Activated T-cell treated with anti-CD3 and anti-CD28 coated beads for 48 hours (primary cell): ENCODE measurements around the gene SPRR3.

Experiments
- DNase-seq: peaks from one replicate; pipeline ENCODE4 v3.0.0-alpha.2; 2020; ENCODE audit warnings: low read depth

SPRR3 gene, protein sequence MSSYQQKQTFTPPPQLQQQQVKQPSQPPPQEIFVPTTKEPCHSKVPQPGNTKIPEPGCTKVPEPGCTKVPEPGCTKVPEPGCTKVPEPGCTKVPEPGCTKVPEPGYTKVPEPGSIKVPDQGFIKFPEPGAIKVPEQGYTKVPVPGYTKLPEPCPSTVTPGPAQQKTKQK

DNA sequence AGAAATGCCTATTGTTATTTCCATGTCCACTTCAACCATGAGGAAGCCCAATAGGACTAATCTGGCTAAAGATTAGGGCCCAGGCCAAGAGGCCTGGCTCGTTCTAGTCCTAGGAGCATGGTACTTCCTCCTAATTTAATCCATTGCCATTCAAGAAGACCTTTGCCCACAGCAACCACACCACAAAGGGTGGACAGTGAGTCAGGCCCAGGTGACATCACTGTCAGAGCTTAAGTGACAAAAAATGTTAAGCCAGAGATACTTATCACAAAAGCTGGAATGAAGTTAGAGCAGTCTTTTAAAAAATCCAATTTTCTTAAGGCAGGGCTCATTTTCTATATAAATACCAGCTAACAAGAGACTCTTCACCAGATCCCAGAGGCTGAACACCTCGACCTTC is at the start of gene SPRR3:
Gene SPRR3 (plus strand): TSS at position 368 of the 400 bp plus-strand sequence. CDS start 1,272 bp downstream, outside the sequence.
- DNase-seq = no peak

DNA sequence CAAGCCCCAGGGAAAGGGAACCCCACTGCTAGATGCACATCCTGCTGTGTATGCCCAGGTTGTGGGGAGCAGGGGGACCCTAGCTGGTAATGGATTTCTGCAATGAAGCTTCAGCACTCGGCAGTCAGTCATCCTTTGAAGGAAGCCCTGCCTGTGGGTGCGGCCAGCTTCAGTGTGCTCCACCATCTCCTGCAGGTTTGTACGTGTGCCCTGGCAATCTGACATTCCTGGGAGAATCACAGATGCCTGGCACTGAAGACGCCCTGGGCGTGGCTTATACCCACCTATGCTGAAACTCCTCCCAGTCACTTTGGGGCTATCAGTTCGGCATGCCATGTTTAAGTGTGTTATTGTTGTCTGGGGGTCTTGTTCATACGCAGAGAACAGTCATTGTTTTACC is 47.8 kb upstream of the SPRR3 start:
- DNase-seq = no peak

DNA sequence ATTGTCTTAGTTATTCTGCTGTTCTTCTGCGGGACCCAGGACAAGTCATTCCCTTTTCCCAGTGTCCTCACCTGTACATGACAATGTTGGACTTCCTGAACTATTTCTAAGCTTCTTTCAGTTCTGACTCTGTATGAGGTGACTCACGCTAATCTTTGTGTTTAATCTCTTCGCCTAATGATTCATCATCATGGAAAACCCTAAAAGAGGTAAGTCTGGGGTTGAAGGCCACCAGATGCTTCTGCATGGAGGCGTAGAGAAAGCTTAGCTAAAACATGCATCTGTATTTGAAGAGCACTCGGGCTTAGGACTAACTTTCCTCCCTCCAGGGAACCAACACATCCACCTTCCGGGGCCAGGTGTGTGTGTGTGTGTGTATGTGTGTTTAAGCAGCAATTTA is 47.1 kb upstream of the SPRR3 start:
- DNase-seq = no peak

DNA sequence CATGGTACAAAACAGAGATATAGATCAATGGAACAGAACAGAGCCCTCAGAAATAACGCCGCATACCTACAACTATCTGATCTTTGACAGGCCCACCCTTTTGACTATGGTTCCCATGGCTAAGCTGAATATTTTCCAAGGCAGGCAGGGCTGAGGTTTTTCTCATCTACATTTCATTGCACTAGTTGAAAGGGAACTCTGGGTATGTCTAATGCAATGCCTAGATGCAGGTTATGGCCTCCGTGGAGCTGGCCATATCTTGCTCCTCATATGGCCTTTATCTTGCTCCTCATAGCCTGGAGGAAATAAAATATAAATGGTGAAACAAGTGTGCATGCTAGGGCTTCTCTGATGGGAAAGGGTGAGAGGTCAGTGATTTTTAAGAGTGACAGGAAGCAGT is 44.0 kb upstream of the SPRR3 start:
- no peak for DNase-seq

DNA sequence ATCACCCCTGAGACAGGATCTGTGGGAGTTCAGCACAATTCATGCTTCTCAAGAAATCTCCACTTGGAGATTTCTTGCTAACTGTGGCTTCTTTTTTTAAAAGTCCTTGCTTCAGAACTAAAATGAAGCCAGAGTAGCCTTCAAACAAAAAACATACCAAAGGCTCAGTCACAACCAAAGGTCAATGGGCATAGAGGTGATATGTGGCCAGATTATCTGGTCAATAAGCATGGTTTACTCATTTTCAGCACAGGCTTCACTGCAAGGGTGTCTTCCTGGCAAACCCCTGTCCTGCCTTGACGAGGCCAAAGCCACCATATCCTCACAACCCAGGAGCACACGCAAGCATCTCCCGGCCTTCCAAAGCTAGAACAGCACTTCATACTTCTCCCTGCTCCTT is 42.3 kb upstream of the SPRR3 start:
- DNase-seq = no peak

DNA sequence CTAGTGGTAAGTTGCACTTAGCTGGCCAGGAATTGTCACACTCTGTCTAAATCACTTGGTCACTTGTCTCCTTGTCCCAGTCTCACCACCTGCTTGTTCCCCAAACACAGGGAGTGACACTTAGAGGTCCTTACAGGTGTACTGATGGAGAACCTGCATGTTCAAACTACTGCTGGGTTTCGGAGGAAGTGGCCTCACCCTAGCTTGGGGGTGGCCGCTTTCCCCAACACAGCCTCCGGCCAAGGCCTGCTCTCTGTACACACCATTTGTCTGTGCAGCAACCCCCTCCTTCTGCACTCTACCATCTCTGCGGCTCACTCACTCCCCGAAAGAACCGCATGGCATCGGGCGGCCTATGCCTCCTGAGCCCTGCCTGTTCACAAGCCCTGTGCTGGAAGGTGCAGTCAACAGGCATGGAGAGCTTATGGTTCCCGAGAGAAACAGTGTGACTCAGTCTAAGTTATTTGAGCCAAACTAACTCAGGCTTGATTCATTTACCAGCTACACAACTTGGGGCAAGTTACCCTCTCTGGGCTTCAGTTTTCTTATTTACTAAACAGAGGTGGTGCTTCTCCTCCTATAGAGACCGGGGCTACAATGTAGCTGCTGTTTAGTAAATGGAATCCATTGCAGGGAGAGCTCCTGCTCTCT is 41.6 kb upstream of the SPRR3 start:
- DNase-seq = no peak

DNA sequence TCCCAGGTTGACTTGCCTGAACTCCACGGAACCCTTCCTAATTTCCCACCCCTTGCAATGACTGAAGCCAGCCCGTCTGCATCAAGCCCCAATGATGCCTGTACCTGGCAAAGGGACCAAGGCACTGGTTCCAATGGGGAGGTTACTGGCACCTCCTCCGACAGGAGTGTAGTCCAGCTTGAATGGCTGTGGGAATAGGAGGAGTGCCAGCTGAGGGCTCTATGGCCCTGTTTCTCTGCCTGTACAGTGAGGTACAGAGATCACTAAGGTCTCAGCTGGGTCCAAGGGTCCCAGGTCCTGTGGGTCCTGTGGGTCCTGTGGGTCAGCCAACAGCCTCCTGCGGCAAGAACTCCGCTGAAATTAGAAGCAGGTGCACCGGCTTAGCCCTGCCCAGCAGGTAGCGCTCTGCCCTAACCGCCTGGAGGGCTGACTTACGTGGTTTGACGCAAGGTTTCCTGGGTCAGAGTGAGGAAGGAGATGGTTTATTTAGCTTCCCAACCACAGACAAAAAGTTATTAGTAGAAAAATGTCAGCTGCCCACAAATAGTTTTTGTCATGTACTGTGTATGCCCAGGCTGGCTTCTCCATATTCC is 41.0 kb upstream of the SPRR3 start:
- DNase-seq = no peak

DNA sequence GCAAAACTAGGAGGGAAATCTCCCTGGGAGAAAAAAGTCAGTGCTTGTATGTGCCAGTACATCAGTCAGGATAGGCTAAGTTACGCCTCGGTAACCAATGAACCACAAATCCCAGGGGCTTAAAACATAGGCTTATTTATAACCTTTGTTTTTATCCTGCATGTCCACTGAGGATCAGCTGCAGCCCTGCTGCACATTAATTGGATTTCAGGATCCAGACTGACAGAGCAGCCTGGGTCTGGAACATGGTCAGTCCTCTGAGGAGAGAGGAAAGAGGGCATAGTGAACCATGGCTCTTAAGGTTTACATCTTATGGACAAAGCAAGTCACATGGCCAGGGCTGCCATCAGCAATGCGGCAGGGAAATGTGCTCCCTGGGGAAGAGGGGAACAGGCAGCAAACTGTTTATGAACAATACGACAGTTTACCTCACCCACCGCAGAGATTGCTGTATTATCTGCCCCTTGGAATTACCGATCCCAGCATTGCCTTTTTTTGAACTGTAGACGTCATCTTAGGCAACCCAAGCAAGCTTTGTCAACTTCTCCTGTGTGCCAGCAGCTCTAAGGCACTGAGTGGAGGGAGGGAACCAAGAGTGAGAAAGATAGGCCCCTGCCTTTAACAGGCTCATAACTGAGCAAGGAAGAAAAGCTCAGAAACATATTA is 40.2 kb upstream of the SPRR3 start:
- DNase-seq = no peak

DNA sequence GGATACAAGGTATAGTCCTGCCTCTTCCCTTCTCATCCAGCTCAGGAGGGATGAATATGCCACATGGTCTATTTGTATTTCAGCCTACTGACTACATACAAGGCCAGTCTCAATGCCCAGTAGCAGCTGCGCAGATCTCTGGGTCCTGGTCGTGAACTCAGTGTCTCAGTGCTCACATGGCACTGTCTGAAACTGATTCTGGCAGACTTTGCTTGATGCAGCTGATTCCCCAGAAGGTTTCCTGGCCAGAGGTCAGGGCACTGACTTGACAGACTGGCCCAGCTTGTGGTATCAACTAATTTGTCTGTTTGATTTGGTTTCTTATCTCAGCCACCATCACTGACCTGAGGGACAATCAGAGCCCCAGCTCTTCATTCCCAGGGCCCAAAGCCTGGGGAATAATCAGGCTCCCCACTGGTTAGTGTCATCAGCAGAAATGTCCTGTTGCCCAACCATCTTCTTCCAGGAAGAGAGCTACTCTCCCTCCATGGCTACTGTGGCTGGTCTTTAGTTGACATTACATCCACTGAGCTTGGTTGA is 38.6 kb upstream of the SPRR3 start:
- DNase-seq = no peak

DNA sequence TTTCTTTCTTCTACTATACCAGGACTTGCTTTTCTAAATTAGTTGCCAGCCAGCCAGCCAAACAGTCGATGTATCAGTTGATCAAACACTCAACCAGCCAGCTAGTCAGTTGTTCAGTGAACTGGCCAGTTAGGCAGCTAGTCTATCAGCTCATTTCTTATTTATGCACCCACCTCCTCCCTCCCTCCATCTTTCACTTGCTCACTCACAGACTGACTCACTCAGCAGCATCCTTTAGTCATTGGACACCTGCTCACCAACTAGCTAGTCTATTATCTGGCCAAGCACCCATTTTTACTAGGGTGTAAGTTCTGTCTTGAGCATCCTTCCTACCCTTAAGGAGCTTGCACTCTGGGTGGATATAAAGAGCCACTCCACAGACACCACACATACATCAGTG is 37.0 kb upstream of the SPRR3 start:
- no peak for DNase-seq

DNA sequence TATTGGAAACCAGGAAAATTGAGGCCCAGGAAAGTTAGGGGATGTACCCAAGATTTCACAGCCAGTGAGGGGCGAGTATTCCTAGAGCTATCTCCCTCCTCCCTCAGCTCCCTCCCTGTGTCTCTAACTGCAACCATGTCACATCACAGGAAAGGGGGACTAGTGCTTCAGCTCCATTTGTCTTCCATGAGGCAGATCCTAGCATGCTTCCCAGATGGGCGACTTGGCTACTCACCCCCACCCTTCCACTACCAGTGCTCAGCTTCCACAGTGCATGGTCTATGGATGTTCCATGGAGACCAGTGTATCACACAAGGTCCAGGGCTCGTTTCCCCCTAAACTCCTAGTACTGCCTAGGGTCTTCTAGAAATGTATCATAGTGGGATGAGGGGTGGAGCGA is 35.7 kb upstream of the SPRR3 start:
- no peak for DNase-seq

DNA sequence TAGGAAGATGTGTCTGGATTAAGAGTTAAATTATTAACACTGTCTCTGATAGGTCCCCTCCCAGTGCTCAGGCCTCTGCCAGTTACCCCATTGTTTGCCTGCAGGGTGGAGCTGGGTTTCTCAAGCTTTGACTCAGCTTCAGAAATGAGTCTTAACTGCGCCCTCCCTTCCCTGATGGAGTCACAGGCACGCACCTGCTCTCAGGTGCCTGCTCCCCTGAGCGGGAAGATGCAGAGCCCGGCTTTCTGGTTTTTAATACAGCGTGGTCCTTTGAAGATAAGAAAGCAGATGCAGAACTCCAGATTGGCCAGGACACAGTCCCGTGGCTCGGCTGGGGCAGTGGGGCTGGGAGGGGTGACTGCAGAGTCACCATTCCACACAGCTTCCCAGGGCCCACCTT is 34.3 kb upstream of the SPRR3 start:
- no peak for DNase-seq

DNA sequence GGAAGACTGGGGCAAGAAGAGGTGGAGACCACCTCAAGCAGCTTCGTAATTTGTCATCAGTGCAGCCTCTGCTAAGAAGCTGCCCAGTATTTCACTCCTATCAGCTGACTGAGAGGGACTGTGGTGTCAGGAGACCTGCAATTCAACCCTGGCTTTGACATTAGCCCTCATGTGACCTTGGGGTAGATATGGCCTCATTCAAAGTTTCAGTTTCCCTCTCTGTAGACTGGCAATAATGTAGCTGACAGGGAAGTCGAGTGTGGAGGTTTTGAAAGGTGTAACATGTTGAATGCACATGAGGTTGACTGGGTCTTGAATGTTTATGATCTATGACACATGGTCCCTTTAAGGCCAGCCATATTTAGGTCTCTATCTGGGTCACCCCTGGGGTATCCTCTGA is 33.3 kb upstream of the SPRR3 start:
- DNase-seq = no peak

DNA sequence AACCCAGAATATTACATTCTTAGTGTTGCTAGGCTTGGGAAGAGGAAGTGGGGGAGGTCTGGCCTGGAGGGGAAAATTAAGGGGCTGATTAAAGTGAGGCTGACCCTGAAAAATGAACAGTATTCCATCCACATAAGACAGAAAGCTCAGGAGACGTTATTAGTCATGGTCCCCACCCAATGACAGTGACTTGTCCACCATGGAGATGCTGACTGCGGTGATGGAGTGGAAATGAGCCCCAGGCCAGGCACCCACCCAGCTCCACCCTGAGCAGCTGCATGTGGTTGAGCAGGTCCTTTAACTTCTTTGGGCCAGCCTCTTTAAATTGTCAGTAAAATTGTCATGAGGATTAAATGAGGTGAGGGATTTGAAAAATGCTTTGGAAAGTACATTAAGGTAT is 32.5 kb upstream of the SPRR3 start:
- no peak for DNase-seq

DNA sequence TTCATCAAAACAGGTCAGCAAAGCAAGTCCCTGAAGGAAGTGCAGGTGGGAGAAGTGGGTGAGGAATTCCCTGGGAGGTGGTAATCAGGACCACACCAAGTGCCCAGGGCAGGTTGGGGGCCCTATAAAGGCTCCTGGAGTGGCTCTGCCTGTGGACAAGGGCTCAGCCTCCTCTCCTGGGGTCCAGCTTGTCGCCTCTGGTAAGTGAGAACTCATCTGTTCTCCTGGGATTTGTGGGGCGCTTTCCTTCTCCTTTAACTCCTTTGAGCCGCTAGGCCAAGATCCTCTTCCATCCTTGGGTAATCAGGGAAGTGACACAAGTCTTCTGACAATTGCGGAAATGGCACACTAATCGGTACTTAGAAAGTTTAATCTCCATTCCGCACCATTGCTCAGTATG is 31.1 kb upstream of the SPRR3 start, which contains the start of gene SPRR4:
Gene SPRR4 (plus strand): TSS at position 154 of the 400 bp plus-strand sequence. CDS start 1,243 bp downstream, outside the sequence.
- DNase-seq = no peak

DNA sequence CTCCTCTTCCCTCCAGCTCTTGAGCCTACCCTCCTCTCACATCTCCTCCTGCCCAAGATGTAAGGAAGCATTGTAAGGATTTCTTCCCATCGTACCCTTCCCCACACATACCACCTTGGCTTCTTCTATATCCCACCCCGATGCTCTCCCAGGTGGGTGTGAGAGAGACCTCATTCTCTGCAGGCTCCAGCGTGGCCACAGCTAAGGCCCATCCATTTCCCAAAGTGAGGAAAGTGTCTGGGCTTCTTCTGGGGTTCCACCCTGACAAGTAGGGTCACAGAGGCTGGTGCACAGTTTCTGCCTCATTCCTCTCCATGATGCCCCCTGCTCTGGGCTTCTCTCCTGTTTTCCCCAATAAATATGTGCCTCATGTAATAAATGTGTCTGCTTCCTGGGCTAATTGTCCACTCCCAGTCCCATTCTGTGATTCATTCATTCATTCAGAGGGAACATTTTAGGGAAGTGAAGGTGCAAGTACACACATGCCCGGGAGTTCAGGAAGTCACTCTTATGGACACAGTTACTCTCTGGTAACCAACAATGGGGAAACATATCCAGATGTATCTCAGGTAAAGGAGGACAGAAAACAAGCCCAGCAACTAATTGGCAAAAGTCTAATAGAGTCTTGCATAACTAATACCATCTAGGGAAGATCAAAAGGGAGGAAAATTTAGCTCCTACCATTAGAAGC is 29.2 kb upstream of the SPRR3 start:
- no peak for DNase-seq

DNA sequence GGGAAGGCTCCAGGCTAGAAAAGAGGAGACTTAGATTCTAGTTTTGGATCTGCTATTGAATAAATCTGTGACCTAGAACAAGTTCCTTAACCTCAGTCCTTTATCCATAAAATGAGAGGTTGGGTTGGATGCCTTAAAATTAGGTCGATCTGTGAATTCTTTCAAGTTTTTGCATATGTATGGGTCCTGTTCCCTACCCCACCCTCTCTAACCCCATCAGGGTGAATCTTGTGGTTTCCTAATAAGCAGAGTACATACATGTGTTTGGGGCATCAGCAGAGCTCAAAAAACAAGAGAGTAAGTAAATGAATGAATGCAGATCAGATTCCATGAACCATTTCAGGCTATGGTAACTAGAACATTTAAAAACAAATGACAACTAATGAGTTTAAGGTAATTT is 24.9 kb upstream of the SPRR3 start:
- DNase-seq = no peak

DNA sequence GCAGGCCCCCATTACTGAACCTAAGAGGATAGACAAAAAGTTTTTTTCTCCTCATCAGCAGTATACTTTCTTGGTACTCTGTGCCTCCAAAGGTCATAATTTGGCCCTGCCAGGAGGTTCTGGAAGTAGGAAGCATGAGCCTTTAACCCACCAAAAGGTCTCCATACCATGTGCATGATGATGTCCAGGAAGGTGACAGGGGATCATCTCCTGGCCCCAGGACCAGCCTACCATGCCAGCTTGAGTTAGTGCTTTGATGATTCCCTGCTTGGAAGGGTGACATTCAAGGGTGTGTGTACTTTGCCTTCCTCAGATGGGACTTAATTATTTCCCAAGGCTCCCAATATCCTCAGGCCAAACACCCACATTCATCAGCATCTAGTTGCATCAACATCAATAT is 23.9 kb upstream of the SPRR3 start:
- no peak for DNase-seq

DNA sequence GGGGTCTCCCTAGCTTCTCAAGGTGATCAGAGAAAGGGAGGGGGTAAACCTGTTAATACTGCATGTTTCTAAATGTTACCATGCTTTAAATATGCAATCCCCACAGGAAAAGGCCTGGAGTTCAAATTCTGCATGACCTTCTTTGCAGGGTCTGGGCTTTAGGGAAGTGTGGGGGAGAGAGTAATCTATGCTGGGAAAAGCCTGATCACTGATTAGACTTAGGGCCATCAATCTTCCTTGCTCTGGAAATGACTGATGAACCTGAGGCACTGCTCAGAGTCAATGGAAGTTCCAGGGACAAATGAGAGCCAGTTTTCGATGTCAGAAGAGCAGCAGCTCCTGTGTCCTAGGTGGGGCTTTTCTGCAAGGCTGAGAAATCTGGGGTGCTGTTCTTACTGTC is 20.9 kb upstream of the SPRR3 start:
- no peak for DNase-seq

DNA sequence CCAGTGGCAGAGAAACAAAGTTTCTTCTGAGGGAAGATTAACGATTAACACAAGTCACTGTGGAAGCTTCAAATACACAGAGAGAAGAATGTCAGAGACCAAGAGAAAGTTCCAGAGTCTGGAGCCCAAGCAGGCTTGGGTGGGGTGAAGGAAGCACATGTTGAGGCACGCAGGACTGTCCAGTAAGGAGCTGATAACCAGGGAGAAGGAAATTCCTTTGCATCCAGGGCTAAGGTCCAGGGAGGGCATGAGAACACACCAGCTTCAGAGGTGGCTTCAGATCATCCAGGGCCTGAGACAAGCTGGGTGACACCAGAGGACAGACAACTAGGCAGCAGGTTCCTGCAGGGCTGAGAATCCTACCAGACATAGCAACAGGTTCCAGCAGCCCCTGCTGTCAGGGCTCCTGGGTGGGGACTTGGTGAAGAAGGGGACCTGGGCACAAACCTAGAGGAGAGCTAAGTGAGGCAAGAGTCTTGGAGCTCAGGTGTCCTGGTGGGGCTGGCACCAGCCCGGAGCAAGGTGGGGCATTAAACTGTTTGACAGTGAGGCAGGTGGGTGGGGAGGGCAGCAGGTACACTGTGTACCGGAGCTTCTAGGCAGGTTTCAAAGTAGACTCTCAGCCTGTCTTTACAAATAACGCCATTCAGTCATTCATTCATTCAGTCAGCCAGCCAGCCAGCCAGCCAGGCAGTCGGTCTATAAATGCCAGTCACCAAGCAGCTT is 20.2 kb upstream of the SPRR3 start:
- no peak for DNase-seq

DNA sequence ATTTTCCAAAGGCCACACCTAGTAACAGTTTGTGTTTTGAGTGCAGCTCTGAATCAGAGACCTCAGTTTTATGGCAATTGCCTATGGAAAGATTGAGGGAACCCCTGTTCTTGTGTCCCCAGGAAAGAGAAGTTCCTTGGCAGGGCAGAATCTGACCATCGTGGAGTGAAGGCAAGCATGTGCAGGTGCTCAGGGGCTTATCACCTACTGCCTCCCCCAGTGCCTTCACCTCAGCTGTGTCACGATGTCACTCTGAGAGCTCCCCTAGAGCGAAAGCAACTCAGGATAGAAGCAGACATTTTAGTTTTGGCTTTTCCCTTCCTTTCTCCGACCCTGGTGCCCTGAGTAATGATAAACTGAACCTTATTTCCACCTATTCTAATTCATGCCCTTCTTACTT is 19.5 kb upstream of the SPRR3 start:
- DNase-seq = no peak

DNA sequence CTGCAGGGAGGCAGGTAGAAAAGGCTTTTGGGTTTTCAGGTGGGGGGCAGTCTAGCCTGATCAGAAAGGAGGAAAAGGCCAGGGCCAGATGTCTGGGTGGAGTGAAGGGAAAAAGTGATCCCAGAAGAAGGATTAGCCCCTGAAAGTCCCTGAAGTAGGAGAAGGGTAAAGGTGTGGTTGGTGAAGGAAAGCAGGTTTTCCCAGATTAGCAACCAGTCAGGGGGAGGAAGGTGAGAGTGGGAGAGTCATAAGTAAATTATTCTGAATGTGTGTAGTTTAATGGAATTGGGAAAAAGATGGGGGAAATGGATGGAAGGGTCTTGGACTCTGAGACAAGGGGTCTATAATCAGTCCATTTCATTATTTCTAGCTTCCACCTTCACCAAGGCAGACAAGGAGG is 18.3 kb upstream of the SPRR3 start:
- no peak for DNase-seq
